HG02981 (cell line): Measurements from ENCODE around the gene SMYD3.

ENCODE experiments used
- ATAC-seq: cut with Tn5 transposase; IDR thresholded peaks from one replicate; pipeline ENCODE4 v1.9.1; 2021; ENCODE audit warnings: mild to moderate bottlenecking, moderate library complexity; ENCODE audit not compliant: unreplicated experiment

SMYD3 gene

DNA sequence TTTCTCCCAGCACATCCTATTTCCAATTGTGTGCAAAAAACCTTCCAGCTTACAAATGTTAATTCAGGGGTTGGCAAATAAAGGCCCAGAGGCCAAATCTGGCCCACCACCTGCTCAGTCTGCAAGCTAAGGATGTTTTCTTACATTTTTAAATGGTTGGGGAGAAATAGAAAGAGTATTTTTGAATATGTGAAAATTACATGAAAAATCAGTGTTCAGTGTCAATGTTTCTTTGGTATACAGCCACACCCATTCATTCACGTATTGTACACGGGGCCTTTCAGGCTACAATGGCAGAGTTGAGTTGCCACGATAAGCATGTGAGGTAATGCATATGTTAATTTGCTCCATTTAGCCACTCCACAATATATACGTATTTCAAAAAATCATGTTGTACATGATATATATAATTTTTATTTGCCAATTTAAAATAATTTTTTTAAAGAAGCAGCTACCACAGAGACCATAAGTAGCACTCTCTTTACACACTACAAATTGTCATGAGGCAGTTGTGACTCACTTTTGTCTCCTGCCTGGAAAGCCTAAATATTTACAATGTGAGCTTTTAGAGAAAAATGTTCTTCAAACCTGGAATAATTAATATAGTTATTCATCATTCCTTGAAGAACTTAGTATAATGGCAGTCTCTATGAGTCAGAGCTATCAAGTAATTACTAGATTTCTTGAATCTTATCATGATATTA is 189.6 kb downstream of the SMYD3 start:
- no peak for ATAC-seq

DNA sequence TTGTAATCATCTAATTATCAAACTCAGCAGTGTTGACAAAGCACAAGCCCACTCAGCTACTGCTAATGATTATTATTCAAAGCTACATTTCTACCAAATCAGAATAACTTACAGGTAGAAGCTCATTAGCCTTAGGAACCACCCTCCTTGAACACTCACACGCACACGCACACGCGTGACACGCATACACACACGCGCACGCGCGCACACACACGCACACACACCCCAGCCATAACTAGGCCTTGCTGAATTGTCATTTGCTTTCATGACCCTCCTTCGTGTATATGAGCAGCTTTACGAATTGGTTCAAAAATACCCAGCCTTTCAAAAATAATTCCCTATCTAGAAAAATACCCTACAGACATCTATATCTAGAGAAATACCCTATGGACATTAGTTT is 195.6 kb downstream of the SMYD3 start:
- ATAC-seq: no peak

DNA sequence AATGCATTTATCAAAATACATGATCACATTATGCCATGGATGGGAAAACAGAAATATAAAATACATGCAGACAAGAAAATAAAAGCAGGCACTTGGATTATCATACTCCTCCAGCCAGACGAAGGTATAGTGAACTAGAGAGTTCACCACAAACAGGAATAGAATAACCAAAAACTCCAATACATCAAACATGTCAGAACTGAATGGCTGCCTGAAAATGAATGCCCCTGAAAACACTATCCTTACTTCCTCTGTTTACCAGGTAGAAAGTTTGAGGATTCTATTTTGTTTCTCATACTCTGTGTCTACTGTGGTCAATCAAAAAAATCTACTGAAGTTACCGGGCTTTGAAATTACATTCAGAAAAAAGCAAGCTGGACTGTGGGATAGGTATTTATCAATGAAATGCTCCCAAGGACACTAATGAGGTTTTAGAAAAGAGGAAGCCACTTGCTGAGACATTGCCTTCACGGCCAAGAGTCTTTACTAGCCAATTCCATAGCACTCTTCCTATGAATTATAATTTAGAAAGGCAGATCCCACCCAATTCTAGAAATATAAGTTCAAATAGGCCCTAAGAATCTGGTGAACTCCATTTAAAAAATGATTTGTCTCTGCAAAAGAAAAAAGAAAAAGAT is 197.7 kb downstream of the SMYD3 start:
- no peak for ATAC-seq

GRCh38 chr1:246308533-246309075 is 198.5 kb downstream of the SMYD3 start:
- no peak for ATAC-seq

- no peak for ATAC-seq
These were observed 200.6 kb downstream of the SMYD3 start for GRCh38 chr1:246306415-246307037.

- ATAC-seq: no peak
These were observed 202.4 kb downstream of the SMYD3 start for GRCh38 chr1:246304484-246305259.

DNA sequence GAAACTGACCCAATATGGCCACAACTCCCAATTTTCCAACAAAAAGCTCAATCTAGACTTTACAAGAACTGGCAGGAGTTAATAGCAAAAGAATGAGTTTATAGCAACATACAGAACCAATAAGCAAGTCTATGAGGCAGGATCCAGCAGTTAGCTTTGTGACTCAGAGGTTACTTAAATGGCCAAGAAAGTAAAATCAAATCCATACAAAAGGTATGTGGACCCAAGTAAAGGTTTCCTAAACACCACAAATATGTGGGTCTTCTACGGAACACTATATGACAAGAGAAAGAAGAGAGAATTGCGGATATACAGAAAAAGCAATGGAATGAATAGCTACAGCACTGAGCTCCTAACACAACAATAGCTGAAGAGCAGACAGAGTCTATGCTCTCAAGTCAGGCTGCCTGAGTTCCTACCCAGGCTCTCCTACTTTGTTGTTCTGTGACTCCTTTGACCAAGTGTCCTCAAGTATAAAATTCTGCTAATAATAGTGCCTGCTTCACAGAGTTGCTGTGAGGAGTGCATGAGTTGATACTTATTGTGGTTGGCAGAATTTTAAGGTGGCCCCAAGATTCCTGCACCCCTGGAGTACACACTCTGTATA is 204.3 kb downstream of the SMYD3 start:
- ATAC-seq: no peak

GRCh38 chr1:246302251-246302625 is 204.8 kb downstream of the SMYD3 start:
- ATAC-seq: no peak

GRCh38 chr1:246301553-246302250 is 205.4 kb downstream of the SMYD3 start:
- no peak for ATAC-seq

DNA sequence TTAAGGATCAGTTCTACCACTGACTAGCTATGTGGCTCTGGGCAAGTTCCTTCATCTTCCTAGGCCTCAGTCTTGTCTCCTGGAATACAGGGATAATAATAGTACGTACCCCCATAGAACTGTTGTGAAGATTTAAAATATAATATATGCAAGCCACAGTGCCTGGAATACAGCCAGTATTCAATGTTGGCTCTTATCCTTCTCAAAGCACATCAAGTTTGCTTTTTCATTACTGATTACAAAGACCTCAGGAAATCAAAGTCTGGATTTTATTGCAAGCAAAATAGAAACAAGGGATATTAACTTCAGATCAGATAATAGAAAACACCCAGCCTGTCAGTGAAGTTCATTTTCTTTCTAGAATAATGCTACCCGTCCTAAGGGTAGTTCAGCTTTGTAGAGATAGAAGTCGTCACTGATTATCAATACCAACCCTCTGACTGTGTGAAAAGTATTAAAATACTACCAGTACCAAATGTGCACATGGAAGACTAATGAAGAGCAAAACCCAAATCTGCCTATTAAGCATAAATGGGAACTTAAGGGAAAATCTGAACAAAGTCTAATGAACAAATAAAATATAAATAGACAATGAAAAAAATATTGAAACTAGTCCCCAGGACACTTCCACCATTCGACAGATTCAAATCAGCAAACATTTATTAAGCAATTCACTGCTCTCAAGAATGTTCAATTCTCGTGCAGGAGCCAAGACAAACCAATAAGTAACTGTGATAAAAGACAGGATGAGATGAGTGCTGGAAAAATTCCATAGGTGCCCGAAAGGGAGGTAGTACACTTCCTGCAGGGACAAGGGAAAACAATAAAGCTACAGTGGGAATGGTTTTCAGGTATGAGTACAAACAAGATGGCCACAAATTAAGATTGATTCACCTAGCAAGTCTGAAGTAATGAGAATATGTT is 206.2 kb downstream of the SMYD3 start:
- no peak for ATAC-seq

- ATAC-seq: no peak
These were observed 209.5 kb downstream of the SMYD3 start for GRCh38 chr1:246297279-246298265.

- no peak for ATAC-seq
These were observed 211.1 kb downstream of the SMYD3 start for GRCh38 chr1:246295968-246296367.

DNA sequence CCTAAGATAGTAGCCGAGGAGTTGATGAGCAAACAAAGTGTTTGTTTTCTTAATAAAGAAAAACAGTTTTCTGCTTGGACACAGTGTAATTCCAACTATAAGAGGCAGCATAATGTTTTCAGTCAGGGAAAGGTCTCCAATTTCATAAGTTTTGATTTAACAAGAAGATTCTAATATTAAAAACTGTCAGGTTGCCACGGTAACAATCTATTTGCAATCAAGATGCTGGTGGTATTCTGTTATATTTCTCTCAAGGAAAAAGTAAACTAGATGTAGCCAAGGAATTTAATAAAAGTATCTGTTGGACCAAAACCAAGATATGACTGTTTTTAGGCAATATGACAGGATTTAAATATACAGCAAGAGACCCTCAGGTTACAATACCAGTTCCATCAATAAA is 211.7 kb downstream of the SMYD3 start:
- ATAC-seq: no peak

DNA sequence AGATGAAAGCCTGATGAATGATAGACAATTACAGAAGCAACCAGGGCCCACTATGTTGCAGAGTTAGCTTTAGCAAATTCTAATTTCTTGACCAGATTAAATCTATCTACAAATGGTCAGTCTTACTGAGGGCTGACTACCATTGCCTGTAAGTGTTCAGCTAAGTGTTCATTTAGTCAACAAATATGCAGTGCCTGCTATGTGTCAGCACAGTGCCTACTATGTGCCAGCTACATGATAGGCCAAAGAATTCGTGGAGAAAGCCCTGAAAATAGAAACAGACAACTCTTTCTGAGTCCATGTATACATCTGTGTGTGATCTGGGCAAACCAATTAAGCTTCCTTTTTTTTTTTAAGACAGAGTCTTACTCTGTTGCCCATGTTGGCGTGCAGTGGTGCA is 212.8 kb downstream of the SMYD3 start:
- no peak for ATAC-seq

DNA sequence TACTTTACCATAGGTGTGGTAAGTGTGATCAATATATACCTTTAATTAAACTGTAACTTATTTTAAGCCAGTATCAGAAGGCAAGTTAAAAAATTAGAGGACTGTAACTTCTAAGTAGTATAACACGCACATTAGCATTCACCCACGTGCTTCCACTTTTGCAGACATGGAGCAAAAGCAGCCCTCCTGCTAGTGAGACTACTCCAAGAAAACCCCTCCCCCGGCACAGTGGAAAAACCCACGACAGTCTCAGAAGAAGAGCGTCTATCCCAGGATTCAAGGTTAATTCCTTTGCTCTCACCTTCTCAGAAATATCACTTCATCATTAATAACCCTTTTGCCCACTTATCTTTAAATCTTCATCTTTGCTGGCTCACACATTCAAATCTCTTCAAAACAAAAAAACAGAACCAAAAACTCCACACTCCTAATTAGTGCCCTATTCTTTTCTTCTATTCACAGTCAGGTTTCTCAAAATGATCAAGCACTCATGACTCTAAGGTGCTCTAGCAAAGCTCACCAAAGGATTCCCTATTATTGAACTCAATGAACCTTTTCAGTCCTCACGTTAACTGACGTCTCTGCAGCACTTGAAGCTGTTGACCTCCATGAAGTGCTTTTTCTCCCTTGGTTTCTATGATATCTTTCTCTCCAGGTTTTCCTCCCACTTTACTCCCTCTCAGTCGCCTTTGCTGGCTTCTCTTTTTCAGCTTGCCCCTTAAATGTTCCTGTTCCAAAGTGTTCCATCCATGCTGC is 213.5 kb downstream of the SMYD3 start:
- ATAC-seq: no peak

DNA sequence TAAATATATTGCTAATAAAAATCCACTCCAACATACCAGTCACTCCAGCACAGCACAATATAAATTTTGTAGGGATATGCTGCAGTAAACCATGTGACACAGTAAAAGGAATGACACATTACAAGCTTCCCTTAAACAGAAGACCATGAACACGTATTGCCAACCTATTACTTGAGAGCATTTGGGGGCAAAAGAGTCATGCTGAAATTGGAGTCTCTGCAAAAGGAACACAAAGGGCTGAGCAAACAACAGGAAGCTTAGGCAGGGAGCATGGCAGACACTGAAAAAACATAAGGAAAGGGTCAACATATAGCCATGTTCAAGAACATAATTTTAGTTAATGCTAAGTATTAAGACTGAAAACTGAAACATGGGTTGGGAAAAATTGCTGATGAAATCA is 214.5 kb downstream of the SMYD3 start:
- no peak for ATAC-seq

DNA sequence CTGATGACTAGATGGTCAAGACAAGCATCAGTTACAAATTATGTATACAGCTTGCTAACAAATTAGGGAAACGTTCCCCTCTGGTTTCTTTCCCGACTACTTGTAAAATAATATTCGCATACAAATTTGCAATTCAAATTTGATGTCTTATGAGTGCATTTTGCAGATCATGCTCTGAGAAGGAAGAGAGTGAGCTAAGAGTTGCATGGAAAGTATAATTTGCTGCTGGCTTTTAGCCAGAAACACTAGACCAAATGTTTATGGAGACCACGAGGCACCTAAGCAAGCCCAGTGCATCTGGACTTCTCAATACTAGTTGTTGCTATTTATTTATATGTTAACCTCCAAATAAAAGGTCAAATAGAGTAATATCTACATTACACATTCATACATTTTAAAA is 216.0 kb downstream of the SMYD3 start:
- no peak for ATAC-seq
